HepG2 (cell line): ENCODE data around the gene RPS6KC1. TPM values are rescaled to one million over a fixed set of nuclear protein-coding genes. Genes with fewer than 3 reads are reported as not detected.

Experiments used
- ATAC-seq: fragments of 200-7000 bp; cut with Tn5 transposase; 3 replicates; pipeline ENCODE4 v1.9.1; 2020; ENCODE audit warnings: mild to moderate bottlenecking, moderate library complexity
- BruUV-seq: library from RNA; stranded (reverse); fragments of 400-500 nt; replicated peaks from 2 replicates; lab custom pipeline; 2021; lab: Mats Ljungman, UMichigan
- CTCF ChIA-PET: fragments of 300-600 bp; formaldehyde crosslinking; extraction: SDS; loops from one replicate; lab custom pipeline; 2021; ENCODE audit warnings: low total read pairs, inconsistent platforms, low intra/inter-chr PET ratio; lab: Yijun Ruan, JAX
- POLR2A ChIA-PET: fragments of 350-600 bp; sonication (Branson Sonifier 250); formaldehyde crosslinking; loops from one replicate; lab custom pipeline; 2020; ENCODE audit warnings: antibody characterized with exemption, inconsistent platforms; lab: Yijun Ruan, JAX
- DNase-seq: peaks from one replicate; pipeline ENCODE4 v3.0.0-alpha.2; 2015; ENCODE audit warnings: low spot score
- FAIRE-seq: peaks from 3 replicates; lab custom pipeline; 2011; peaks lifted over from hg19 to GRCh38; lab: Jason Lieb, UNC
- H2AFZ ChIP-seq: one replicate; pipeline ENCODE4 v1.6.1; 2011; ENCODE audit warnings: low read length, inconsistent platforms
- H3K27ac ChIP-seq: fragments of 300-600 bp; 3 replicates; pipeline ENCODE4 v1.8.0; 2011; ENCODE audit warnings: mixed run types, mild to moderate bottlenecking, mixed read lengths, low read length, inconsistent platforms; ENCODE audit not compliant: insufficient read depth; ENCODE audit errors: extremely low read length
- H3K27me3 ChIP-seq, 2 experiments: fragments of 200-600 bp in 1 of 2; 2 replicates in 1 of 2; 3 replicates in 1 of 2; pipeline versions ENCODE4 v1.6.0 to v1.8.0; 2011; ENCODE audit warnings: low read length in 2 of 2, mild to moderate bottlenecking in 2 of 2, moderate library complexity in 2 of 2, inconsistent platforms in 1 of 2; ENCODE audit not compliant: insufficient read depth in 2 of 2, control insufficient read depth in 1 of 2
- H3K36me3 ChIP-seq, 2 experiments: fragments of 200-600 bp in 1 of 2; replicated peaks in 1 of 2; 2 replicates in 1 of 2; 3 replicates in 1 of 2; pipeline versions ENCODE4 v1.5.1 to v1.8.0; 2011; ENCODE audit warnings: low read length in 2 of 2, inconsistent platforms in 1 of 2; ENCODE audit not compliant: insufficient read depth in 2 of 2, control insufficient read depth in 1 of 2
- H3K4me1 ChIP-seq: 2 replicates; pipeline ENCODE4 v1.5.1; 2012; ENCODE audit warnings: low read length, inconsistent platforms; ENCODE audit not compliant: insufficient read depth
- H3K4me2 ChIP-seq: 2 replicates; pipeline ENCODE4 v1.6.0; 2011; ENCODE audit warnings: low read depth, low read length, inconsistent platforms
- H3K4me3 ChIP-seq, 3 experiments: fragments of 200-600 bp in 1 of 3; sonication (generic), shearing (Covaris generic) in 1 of 3; replicated peaks in 1 of 3; 2 replicates each; pipeline ENCODE4 v1.5.1; 2011 to 2016; ENCODE audit warnings: low read length in 3 of 3, inconsistent platforms in 2 of 3, low read depth in 2 of 3, mild to moderate bottlenecking in 2 of 3, control low read depth in 1 of 3, mixed read lengths in 1 of 3; ENCODE audit not compliant: insufficient read depth in 1 of 3
- H3K79me2 ChIP-seq: one replicate; pipeline ENCODE4 v1.6.1; 2011; ENCODE audit warnings: low read length, inconsistent platforms; ENCODE audit not compliant: insufficient read depth
- H3K9ac ChIP-seq: 2 replicates; pipeline ENCODE4 v1.6.0; 2011; ENCODE audit warnings: mild to moderate bottlenecking, low read depth, low read length, inconsistent platforms; ENCODE audit not compliant: insufficient read depth
- H3K9me3 ChIP-seq: 2 replicates; pipeline ENCODE4 v1.5.1; 2012; ENCODE audit warnings: mild to moderate bottlenecking, low read length
- H4K20me1 ChIP-seq: 2 replicates; pipeline ENCODE4 v1.6.0; 2011; ENCODE audit warnings: inconsistent platforms, mild to moderate bottlenecking, low read length, moderate library complexity; ENCODE audit not compliant: insufficient read depth
- EED ChIP-seq: sonication (generic); formaldehyde crosslinking; IDR thresholded peaks from 2 replicates; pipeline ENCODE4 v1.5.0; 2020; ENCODE audit warnings: mild to moderate bottlenecking, missing genetic modification reagents
- MAFK ChIP-seq, 2 experiments: IDR thresholded peaks in 1 of 2; conservative IDR thresholded peaks in 1 of 2; 2 replicates each; pipeline ENCODE4 v1.6.1; 2011; ENCODE audit warnings: improper control_type of control experiment in 2 of 2, low read length in 2 of 2
- MIER2 ChIP-seq: IDR thresholded peaks from 2 replicates; pipeline ENCODE4 v1.6.1; 2016; ENCODE audit warnings: missing biosample characterization, missing genetic modification reagents
- NFYB ChIP-seq: sonication (generic); formaldehyde crosslinking; IDR thresholded peaks from 2 replicates; pipeline ENCODE4 v1.4.0; 2020; ENCODE audit warnings: missing genetic modification reagents
- SMC3 ChIP-seq: IDR thresholded peaks from 2 replicates; pipeline ENCODE4 v1.6.1; 2011; ENCODE audit warnings: low read length, improper control_type of control experiment
- TBX2 ChIP-seq: sonication (generic); formaldehyde crosslinking; IDR thresholded peaks from 2 replicates; pipeline ENCODE4 v1.5.0; 2020; ENCODE audit warnings: missing genetic modification reagents, mild to moderate bottlenecking, borderline replicate concordance
- ZNF121 ChIP-seq: sonication (generic); formaldehyde crosslinking; IDR thresholded peaks from 2 replicates; pipeline ENCODE4 v1.5.0; 2020; ENCODE audit warnings: mild to moderate bottlenecking, missing genetic modification reagents
- ZNF747 ChIP-seq: sonication (generic); formaldehyde crosslinking; IDR thresholded peaks from 2 replicates; pipeline ENCODE4 v1.8.1; 2023; ENCODE audit warnings: missing genetic modification reagents, mild to moderate bottlenecking, borderline replicate concordance
- ZNF891 ChIP-seq: sonication (generic); formaldehyde crosslinking; IDR thresholded peaks from 2 replicates; pipeline ENCODE4 v1.5.0; 2020; ENCODE audit warnings: mild to moderate bottlenecking, missing genetic modification reagents
- WGBS: methylation state at CpG from one replicate; pipeline ENCODE4 v1.1.6; 2017; ENCODE audit warnings: low lambda C conversion rate; 5-methylcytosine and 5-hydroxymethylcytosine counted together
- in situ Hi-C: cut with HindIII; loops from 2 replicates; pipeline ENCODE4 v1.10.0; 2017; ENCODE audit warnings: low pct_unique_long_range_greater_than_20kb; ENCODE audit not compliant: extremely low pct_ligation_motif_present
- intact Hi-C: fragments of 100-400 bp; cut with micrococcal nuclease; formaldehyde crosslinking; loops from one replicate; pipeline ENCODE4 v1.10.0; 2022; ENCODE audit not compliant: unreplicated experiment
- polyA plus RNA-seq, 8 experiments: library from polyadenylated mRNA; depleted of rRNA in 3 of 8; stranded (reverse) in 7 of 8; unstranded in 1 of 8; fragments of >200 nt; fragmentation: Illumina TruSeq in 4 of 8; extraction: Trizol in 4 of 8; gene quantifications; 2 replicates each; pipeline versions ENCODE4 v1.2.1 to v1.2.3, GENCODE V29; 2011 to 2016; ENCODE audit warnings: low read depth in 4 of 8, missing spikeins in 1 of 8, mixed read lengths in 1 of 8; ENCODE audit not compliant: insufficient read depth in 1 of 8
- total RNA-seq, 5 experiments: library from RNA; depleted of rRNA; stranded (reverse); fragments of >200 nt; fragmentation: Illumina TruSeq; extraction: Trizol; gene quantifications; 2 replicates each; pipeline ENCODE4 v1.2.3, GENCODE V29; 2016; ENCODE audit warnings: low read depth in 1 of 5
- TF ChIP-seq, protein P1 (sequence below): sonication (generic); formaldehyde crosslinking; IDR thresholded peaks from 2 replicates; pipeline ENCODE4 v1.9.0; 2022; ENCODE audit warnings: missing genetic modification reagents, mild to moderate bottlenecking, borderline replicate concordance
- TF ChIP-seq, protein P2 (sequence below): sonication (generic); IDR thresholded peaks from 2 replicates; pipeline ENCODE4 v1.6.1; 2016; ENCODE audit warnings: low read depth, borderline replicate concordance
- TF ChIP-seq, protein P3 (sequence below): sonication (generic); formaldehyde crosslinking; IDR thresholded peaks from 2 replicates; pipeline ENCODE4 v1.5.0; 2020; ENCODE audit warnings: missing genetic modification reagents
- TF ChIP-seq, protein P4 (sequence below): sonication (generic); formaldehyde crosslinking; IDR thresholded peaks from 2 replicates; pipeline ENCODE4 v1.4.0; 2020; ENCODE audit warnings: missing genetic modification reagents, low read depth, mild to moderate bottlenecking, borderline replicate concordance
- TF ChIP-seq, protein P5 (sequence below), 2 experiments: sonication (generic) in 1 of 2; formaldehyde crosslinking in 1 of 2; IDR thresholded peaks; 2 replicates each; pipeline versions ENCODE4 v1.4.0 to v1.6.1; 2016 to 2020; ENCODE audit warnings: borderline replicate concordance in 1 of 2, low read depth in 1 of 2, mild to moderate bottlenecking in 1 of 2, missing genetic modification reagents in 1 of 2

The RPS6KC1 gene
- total and polyA plus RNA-seq, 2 of the 13 experiments (the other 11 are each of a cell fraction or from before 2014, with no cell fraction given) = 11.0 to 25.2 TPM

DNA sequence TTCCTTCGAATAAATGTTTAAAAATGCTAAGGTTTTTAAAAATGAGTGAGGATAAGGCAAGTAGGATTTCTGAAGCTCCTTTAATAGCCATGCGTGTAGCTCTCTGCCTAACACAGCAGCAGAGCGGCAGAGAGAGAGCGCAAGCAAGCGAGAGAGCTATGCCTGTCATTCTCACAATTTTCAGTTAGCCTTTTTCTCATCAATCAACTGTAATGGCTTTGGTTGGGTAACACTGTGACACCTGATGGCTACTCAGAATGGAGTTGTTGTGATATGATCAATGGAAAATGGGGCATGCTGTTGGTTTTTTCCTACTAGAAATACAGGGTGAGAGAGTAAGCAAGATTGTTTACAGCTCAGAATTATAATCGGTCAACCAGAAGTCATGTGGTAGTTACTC is 198.4 kb downstream of the RPS6KC1 start:
- in situ Hi-C loops = loop anchor here (10.0 to 25.0 kb wide), 2 partner anchors 738 to 875 kb away; partner anchors contain the start of gene PROX1
- no peak for FAIRE-seq
- H3K27me3 ChIP-seq = no peaks in the 10 kb centered on the region
- peaks cover 18% of the 10 kb centered on the region for H3K4me1 ChIP-seq
- intact Hi-C loops = no loop called here
- CTCF ChIA-PET = no interaction called here
- H3K9ac ChIP-seq = no peak overlapping the region
- POLR2A ChIA-PET = no interaction called here
- no peak for DNase-seq
- H3K79me2 ChIP-seq = no peaks in the 10 kb centered on the region
- H3K4me3 ChIP-seq = no peak overlapping the region
- BruUV-seq = no TSS peak
- no peaks in the 10 kb centered on the region for H3K9me3 ChIP-seq
- 99% methylated on average over 6 of the region's 6 CpGs for WGBS
- H4K20me1 ChIP-seq = no peaks in the 10 kb centered on the region
- H2AFZ ChIP-seq = no peak overlapping the region
- H3K36me3 ChIP-seq = no peaks in the 10 kb centered on the region
- no peak overlapping the region for H3K27ac ChIP-seq
- H3K4me2 ChIP-seq = no peak overlapping the region
- no peak for ATAC-seq
- TF ChIP-seq, protein P1, sequence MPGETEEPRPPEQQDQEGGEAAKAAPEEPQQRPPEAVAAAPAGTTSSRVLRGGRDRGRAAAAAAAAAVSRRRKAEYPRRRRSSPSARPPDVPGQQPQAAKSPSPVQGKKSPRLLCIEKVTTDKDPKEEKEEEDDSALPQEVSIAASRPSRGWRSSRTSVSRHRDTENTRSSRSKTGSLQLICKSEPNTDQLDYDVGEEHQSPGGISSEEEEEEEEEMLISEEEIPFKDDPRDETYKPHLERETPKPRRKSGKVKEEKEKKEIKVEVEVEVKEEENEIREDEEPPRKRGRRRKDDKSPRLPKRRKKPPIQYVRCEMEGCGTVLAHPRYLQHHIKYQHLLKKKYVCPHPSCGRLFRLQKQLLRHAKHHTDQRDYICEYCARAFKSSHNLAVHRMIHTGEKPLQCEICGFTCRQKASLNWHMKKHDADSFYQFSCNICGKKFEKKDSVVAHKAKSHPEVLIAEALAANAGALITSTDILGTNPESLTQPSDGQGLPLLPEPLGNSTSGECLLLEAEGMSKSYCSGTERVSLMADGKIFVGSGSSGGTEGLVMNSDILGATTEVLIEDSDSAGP (CRISPR knock-in tag) = no peak
- TF ChIP-seq, protein P2, sequence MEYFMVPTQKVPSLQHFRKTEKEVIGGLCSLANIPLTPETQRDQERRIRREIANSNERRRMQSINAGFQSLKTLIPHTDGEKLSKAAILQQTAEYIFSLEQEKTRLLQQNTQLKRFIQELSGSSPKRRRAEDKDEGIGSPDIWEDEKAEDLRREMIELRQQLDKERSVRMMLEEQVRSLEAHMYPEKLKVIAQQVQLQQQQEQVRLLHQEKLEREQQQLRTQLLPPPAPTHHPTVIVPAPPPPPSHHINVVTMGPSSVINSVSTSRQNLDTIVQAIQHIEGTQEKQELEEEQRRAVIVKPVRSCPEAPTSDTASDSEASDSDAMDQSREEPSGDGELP = no peak
- TF ChIP-seq NFYB (CRISPR knock-in tag) (no peak), TBX2 (CRISPR knock-in tag) (no peak), MIER2 (no peak), ZNF891 (CRISPR knock-in tag) (no peak), MAFK (conservative IDR thresholded peaks at IDR 0.05 in 1 of 2, IDR thresholded peaks at IDR 0.05 in 1 of 2; ENCODE audit: low read length in 2 of 2) (no peak), SMC3 (no peak), EED (CRISPR knock-in tag) (no peak), ZNF121 (CRISPR knock-in tag) (no peak), ZNF747 (CRISPR knock-in tag) (no peak)
- TF ChIP-seq, protein P3, sequence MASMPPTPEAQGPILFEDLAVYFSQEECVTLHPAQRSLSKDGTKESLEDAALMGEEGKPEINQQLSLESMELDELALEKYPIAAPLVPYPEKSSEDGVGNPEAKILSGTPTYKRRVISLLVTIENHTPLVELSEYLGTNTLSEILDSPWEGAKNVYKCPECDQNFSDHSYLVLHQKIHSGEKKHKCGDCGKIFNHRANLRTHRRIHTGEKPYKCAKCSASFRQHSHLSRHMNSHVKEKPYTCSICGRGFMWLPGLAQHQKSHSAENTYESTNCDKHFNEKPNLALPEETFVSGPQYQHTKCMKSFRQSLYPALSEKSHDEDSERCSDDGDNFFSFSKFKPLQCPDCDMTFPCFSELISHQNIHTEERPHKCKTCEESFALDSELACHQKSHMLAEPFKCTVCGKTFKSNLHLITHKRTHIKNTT = no peak
- TF ChIP-seq, protein P4, sequence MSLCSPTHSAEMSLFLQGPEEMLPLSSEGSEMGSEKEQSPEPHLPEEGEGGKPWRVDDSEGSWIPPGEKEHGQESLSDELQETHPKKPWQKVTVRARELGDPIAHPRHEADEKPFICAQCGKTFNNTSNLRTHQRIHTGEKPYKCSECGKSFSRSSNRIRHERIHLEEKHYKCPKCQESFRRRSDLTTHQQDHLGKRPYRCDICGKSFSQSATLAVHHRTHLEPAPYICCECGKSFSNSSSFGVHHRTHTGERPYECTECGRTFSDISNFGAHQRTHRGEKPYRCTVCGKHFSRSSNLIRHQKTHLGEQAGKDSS (CRISPR knock-in tag) = no peak
- TF ChIP-seq, protein P5, sequence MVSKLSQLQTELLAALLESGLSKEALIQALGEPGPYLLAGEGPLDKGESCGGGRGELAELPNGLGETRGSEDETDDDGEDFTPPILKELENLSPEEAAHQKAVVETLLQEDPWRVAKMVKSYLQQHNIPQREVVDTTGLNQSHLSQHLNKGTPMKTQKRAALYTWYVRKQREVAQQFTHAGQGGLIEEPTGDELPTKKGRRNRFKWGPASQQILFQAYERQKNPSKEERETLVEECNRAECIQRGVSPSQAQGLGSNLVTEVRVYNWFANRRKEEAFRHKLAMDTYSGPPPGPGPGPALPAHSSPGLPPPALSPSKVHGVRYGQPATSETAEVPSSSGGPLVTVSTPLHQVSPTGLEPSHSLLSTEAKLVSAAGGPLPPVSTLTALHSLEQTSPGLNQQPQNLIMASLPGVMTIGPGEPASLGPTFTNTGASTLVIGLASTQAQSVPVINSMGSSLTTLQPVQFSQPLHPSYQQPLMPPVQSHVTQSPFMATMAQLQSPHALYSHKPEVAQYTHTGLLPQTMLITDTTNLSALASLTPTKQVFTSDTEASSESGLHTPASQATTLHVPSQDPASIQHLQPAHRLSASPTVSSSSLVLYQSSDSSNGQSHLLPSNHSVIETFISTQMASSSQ (IDR thresholded peaks at IDR 0.05; ENCODE audit: low read depth) = no peak
- TF ChIP-seq, protein P5 (CRISPR knock-in tag; IDR thresholded peaks at IDR 0.05; ENCODE audit: borderline replicate concordance) = no peak
